GM12891 (cell line): Measurements from ENCODE around the gene KDM3A.

Experiments
- DNase-seq: peaks from one replicate; pipeline ENCODE4 v3.0.0; 2011; ENCODE audit warnings: low spot score; ENCODE audit not compliant: insufficient read length
- FAIRE-seq: peaks from 2 replicates; lab custom pipeline; 2011; peaks lifted over from hg19 to GRCh38; lab: Jason Lieb, UNC
- PAX5 ChIP-seq: IDR thresholded peaks from 2 replicates; pipeline ENCODE4 v1.6.1; 2011; ENCODE audit warnings: low read length, moderate library complexity, mild to moderate bottlenecking; ENCODE audit not compliant: insufficient read depth, severe bottlenecking
- POLR2A ChIP-seq: IDR thresholded peaks from 2 replicates; pipeline ENCODE4 v1.6.1; 2011; ENCODE audit warnings: low read depth, low read length, control low read depth
- POLR2AphosphoS5 ChIP-seq: IDR thresholded peaks from 2 replicates; pipeline ENCODE4 v1.6.1; 2011; ENCODE audit warnings: low read depth, low read length, control low read depth
- POU2F2 ChIP-seq: IDR thresholded peaks from 2 replicates; pipeline ENCODE4 v1.6.1; 2011; ENCODE audit warnings: low read depth, mild to moderate bottlenecking, control low read depth, low read length, moderate library complexity
- SPI1 ChIP-seq: IDR thresholded peaks from 2 replicates; pipeline ENCODE4 v1.6.1; 2011; ENCODE audit warnings: low read depth, low read length, control low read depth
- TAF1 ChIP-seq: IDR thresholded peaks from 2 replicates; pipeline ENCODE4 v1.6.1; 2011; ENCODE audit warnings: low read depth, low read length, control low read depth

The KDM3A gene

DNA sequence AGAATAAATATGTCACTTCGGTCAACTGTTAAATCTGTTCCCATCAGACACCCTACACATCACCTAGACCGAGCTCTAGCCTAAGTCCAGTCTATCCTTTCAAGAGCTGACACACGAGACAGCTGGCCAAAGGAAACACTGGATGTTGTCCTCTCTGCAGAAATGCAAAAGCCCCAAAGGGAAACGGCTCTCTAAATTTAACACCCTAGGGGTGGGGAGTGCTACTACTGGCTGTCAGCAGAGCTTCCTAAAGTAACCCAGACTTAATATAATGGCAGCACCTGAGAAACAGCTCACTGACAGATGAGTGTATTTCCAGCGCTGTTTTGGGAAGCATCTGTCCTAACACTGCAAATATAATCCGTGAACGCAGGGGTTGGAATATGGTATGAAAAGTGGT is 66.4 kb downstream of the KDM3A start:
- TF ChIP-seq POLR2A, result no peak
- no peak for TF ChIP-seq POU2F2
- no peak for TF ChIP-seq PAX5
- no peak for TF ChIP-seq SPI1
- TF ChIP-seq POLR2AphosphoS5, result no peak
- TF ChIP-seq TAF1, result no peak
- FAIRE-seq, result no peak

GRCh38 chr2:86510436-86510933 is 69.3 kb downstream of the KDM3A start:
- TF ChIP-seq SPI1 (no peak), PAX5 (no peak)
- DNase-seq (no peak), FAIRE-seq (no peak)

More for the DNA sequence above, 66.4 kb downstream of the KDM3A start:
- no peak for DNase-seq

- TF ChIP-seq POLR2A, result no peak
- no peak for TF ChIP-seq SPI1
- TF ChIP-seq PAX5, result no peak
- no peak for TF ChIP-seq TAF1
- TF ChIP-seq POLR2AphosphoS5, result no peak
- no peak for TF ChIP-seq POU2F2
- no peak for DNase-seq
- no peak for FAIRE-seq
Observed at GRCh38 chr2:86512034-86512433, 70.9 kb downstream of the KDM3A start.

- TF ChIP-seq SPI1, result no peak
- no peak for TF ChIP-seq POLR2A
- TF ChIP-seq POU2F2, result no peak
- TF ChIP-seq POLR2AphosphoS5, result no peak
- TF ChIP-seq TAF1, result no peak
- TF ChIP-seq PAX5, result no peak
- DNase-seq (no peak), FAIRE-seq (no peak)
Observed at GRCh38 chr2:86512892-86513291, 71.7 kb downstream of the KDM3A start.

DNA sequence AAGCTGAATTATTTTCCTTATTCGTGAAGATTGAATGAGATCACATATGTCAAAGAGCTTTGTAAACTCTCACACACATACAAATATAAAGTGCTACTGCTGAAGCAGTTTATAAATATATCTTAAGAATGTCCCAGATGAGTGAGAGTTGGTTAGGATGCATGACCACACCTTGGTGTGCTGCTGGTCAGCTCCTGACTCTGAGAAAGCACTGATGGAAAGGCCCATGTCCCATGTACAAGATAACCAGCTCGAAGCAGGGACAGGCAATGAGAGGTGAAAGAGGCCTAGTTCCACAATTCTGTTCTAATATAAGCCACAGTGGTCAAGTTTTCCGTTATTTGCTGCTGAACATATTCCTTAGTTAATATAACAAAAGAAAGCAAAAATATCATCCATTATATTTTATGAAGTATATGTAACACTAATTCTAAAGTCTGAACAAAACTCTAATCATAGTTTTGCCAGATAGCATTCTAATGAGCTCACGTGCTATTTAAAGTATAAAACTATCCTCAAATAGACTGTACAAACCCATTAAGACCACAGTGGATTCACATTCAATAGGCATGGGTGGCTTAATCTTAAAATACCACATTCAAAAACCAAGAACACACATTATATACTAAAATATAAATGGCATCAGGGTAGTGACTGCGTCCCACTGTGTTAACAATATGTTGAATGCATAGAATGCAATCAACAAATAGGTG is 72.9 kb downstream of the KDM3A start:
- no peak for TF ChIP-seq PAX5
- no peak for TF ChIP-seq TAF1
- no peak for TF ChIP-seq SPI1
- no peak for TF ChIP-seq POLR2A
- no peak for TF ChIP-seq POLR2AphosphoS5
- no peak for TF ChIP-seq POU2F2
- FAIRE-seq (no peak), DNase-seq (no peak)

DNA sequence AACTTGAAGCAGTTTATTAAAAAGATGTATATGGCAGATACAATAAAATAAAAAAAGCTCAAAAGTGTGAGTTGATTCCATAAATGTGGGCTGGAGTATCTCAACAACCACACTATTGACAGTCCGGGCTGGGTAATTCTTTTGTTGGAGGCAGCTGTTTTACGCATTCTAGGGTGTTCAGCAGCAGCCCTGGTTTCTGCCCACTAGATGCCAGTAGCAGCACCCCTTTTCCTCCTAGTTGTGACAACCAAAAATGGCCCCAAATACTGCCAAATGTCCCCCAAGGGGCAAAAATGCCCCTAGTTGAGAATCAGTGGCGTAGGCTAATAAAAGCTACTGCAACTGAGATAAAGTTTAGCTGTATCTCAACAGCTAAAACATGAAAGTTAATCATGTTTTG is 77.3 kb downstream of the KDM3A start:
- no peak for DNase-seq
- TF ChIP-seq POLR2A (no peak), PAX5 (no peak)
- FAIRE-seq, result no peak

DNA sequence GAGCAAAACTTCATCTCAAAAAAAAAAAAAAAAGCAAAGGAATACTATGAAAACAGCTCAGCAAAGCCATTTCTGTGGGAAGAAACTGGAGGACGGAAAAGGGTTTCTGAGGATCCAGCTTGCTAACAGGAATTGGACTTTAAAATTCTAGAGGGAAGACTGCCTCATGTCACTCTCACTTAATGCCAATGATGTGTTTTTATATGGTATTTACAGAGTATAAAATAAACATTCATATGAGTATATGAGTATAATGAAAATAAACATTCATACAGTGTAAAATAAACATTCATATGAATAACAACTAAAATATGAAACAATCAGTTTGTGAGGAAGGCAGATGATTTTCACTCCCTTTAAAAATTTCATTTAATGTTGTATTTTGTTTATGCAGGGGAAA is 78.2 kb downstream of the KDM3A start:
- FAIRE-seq (no peak), DNase-seq (no peak)
- no peak for TF ChIP-seq TAF1
- TF ChIP-seq POU2F2, result no peak
- TF ChIP-seq PAX5, result no peak
- no peak for TF ChIP-seq POLR2AphosphoS5
- TF ChIP-seq SPI1, result no peak
- no peak for TF ChIP-seq POLR2A

- DNase-seq (no peak), FAIRE-seq (no peak)
- no peak for TF ChIP-seq PAX5
- no peak for TF ChIP-seq TAF1
- TF ChIP-seq POLR2AphosphoS5, result no peak
- TF ChIP-seq SPI1, result no peak
- no peak for TF ChIP-seq POLR2A
- TF ChIP-seq POU2F2, result no peak
Observed at GRCh38 chr2:86520153-86520552, 79.0 kb downstream of the KDM3A start.

GRCh38 chr2:86521922-86522321 is 80.8 kb downstream of the KDM3A start:
- DNase-seq, result no peak
- no peak for TF ChIP-seq POU2F2
- no peak for TF ChIP-seq PAX5
- no peak for TF ChIP-seq POLR2AphosphoS5
- no peak for TF ChIP-seq TAF1
- TF ChIP-seq SPI1, result no peak
- no peak for TF ChIP-seq POLR2A
- no peak for FAIRE-seq

DNA sequence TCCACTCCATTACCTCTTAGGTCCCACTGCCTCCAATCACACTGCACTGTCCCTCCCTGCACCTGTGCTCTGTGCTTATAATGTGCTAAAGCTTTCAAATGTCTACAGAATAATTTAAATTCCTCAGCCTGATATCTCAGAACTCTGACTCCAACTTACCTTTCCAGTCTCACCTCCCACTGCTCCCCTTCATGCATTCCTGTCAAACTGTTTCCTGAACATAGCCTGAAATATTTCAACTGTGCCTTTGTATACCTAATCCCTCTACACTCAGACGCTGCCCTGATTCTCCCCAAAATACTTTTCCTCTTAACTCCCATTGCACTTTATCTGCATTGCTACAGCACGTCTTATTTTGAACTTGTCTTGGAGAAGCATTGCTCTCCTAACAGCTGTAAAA is 81.5 kb downstream of the KDM3A start:
- DNase-seq (no peak), FAIRE-seq (no peak)
- TF ChIP-seq POU2F2 (no peak), SPI1 (no peak), POLR2A (no peak), PAX5 (no peak)

- no peak for FAIRE-seq
- DNase-seq, result no peak
- TF ChIP-seq PAX5 (no peak), POU2F2 (no peak), SPI1 (no peak), POLR2A (no peak), POLR2AphosphoS5 (no peak)
Observed at GRCh38 chr2:86523491-86523890, 82.3 kb downstream of the KDM3A start.
